Measurements from ENCODE around the gene NKAIN2. TPM values are rescaled to one million over a fixed set of nuclear protein-coding genes. Genes with fewer than 3 reads are reported as not detected.

The NKAIN2 gene
- total RNA-seq, 1 donor from 2014 or later = not detected

DNA sequence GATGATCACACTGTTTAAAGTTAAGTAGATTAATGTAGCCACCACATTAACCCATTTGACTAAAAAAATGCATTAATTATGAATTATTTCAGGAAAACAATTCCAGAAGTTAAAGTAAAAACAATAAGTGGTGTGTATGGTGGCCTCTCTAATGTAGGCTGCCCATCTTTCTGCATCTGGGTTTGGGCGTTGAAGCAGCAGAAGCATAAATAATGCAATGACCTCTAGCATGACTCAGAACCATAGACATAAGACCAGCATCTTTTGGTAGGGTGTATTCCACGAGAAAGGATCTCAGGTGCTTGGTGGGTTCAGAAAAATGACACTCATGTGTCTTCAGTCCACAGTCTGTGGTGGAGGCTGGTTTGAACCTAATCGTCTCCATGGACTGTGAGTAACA lies 18.6 kb upstream of the NKAIN2 start:
- Histone ChIP-seq H3K4me3 (ENCODE audit: low read depth, low read length) (no peak overlapping the region), H3K36me3 (ENCODE audit: control insufficient read depth, insufficient read depth, low read length) (no peaks in the 10 kb centered on the region), H3K27me3 (ENCODE audit: control insufficient read depth, insufficient read depth, low read length) (no peaks in the 10 kb centered on the region)
- TF ChIP-seq, protein P1, sequence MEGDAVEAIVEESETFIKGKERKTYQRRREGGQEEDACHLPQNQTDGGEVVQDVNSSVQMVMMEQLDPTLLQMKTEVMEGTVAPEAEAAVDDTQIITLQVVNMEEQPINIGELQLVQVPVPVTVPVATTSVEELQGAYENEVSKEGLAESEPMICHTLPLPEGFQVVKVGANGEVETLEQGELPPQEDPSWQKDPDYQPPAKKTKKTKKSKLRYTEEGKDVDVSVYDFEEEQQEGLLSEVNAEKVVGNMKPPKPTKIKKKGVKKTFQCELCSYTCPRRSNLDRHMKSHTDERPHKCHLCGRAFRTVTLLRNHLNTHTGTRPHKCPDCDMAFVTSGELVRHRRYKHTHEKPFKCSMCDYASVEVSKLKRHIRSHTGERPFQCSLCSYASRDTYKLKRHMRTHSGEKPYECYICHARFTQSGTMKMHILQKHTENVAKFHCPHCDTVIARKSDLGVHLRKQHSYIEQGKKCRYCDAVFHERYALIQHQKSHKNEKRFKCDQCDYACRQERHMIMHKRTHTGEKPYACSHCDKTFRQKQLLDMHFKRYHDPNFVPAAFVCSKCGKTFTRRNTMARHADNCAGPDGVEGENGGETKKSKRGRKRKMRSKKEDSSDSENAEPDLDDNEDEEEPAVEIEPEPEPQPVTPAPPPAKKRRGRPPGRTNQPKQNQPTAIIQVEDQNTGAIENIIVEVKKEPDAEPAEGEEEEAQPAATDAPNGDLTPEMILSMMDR (IDR thresholded peaks at IDR 0.05; ENCODE audit: insufficient read depth, low read length, poor library complexity, severe bottlenecking) = no peak
- DNase-seq (ENCODE audit: low read depth) = no peak

DNA sequence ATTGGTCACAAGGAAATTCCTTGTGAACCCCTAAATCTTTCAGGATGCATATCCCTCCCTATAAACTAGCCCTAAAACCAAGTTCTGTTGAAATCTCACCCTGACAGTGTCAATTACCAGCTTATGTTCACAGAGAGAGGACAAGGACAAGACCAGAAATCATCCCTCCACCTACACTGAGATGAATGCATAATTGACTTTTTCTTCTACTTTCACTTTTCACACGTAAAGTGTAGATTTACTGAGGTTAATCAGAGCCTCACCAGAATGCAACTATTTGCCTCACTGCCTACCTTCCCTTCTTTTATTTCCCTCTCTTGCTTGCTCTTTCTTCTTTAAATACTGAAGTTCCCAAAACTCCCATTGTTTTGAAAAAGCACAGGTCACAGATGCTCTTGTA lies 15.3 kb upstream of the NKAIN2 start:
- no peak for DNase-seq (ENCODE audit: low read depth)
- Histone ChIP-seq H3K4me3 (ENCODE audit: low read depth, low read length) (no peak overlapping the region), H3K36me3 (ENCODE audit: control insufficient read depth, insufficient read depth, low read length) (no peaks in the 10 kb centered on the region), H3K27me3 (ENCODE audit: control insufficient read depth, insufficient read depth, low read length) (no peaks in the 10 kb centered on the region)
- TF ChIP-seq, protein P1 (IDR thresholded peaks at IDR 0.05; ENCODE audit: insufficient read depth, low read length, poor library complexity, severe bottlenecking) = no peak

DNA sequence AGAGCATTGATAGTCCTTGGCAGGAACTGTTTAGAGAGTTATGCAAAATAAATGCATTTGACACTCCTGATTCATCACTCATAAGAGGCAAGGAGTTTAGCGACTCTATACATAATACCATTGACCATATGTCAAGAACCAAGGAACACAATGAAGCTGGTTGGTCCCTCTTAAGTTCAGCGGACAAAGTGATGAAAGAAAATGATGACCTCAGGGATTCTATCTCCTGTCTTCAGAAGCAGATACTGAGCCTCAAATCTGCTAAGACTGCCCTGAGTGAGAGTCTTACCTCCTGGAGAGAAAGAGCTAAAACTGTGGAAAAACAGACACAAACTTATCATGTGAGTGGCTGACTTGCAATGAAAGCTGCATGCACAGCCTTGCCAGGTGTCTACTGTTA lies 9.5 kb upstream of the NKAIN2 start:
- H3K27me3 ChIP-seq (ENCODE audit: control insufficient read depth, insufficient read depth, low read length) = no peaks in the 10 kb centered on the region
- no peaks in the 10 kb centered on the region for H3K36me3 ChIP-seq (ENCODE audit: control insufficient read depth, insufficient read depth, low read length)
- no peak for DNase-seq (ENCODE audit: low read depth)
- H3K4me3 ChIP-seq (ENCODE audit: low read depth, low read length) = no peak overlapping the region
- TF ChIP-seq, protein P1 (IDR thresholded peaks at IDR 0.05; ENCODE audit: insufficient read depth, low read length, poor library complexity, severe bottlenecking) = no peak

DNA sequence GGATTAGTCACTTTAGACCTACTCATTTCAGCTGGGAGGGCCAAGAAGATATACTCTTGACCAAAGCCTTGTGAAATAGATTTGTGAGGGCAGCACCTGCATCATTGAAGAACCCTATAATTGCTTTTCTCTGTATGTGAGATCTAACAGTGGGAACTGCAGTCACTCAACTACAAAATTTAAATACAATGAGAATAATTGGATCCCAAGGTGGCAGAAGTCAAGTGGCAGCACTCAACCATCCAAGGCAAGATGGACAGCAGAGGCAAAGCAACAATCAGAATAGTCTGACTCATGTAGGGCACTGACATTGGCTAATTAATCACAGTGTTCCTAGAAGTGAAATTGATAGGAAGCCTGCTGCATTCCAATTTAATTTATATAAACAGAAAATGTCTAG lies 8.9 kb upstream of the NKAIN2 start:
- no peak for DNase-seq (ENCODE audit: low read depth)
- Histone ChIP-seq H3K4me3 (ENCODE audit: low read depth, low read length) (no peak overlapping the region), H3K27me3 (ENCODE audit: control insufficient read depth, insufficient read depth, low read length) (no peaks in the 10 kb centered on the region), H3K36me3 (ENCODE audit: control insufficient read depth, insufficient read depth, low read length) (no peaks in the 10 kb centered on the region)
- TF ChIP-seq, protein P1 (IDR thresholded peaks at IDR 0.05; ENCODE audit: insufficient read depth, low read length, poor library complexity, severe bottlenecking) = no peak

DNA sequence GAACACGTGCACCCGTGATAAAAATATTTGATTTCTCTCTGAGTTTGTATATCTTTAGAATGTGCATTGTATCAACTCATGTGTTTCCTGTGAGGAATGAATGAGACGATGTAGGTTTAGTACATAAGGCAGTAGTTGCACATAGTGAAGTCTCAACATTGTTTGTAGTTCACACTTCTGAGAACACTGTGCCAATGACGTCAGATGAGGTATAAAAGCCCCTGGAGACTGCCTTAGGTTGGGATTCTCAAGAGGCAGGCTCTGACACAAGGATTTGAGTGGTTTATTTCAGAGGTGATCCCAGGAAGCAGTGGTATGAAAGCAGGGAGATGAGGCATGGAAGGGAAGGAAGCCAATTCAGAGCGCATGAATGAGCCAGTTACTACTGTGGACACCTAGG lies 2.6 kb upstream of the NKAIN2 start:
- Histone ChIP-seq H3K36me3 (ENCODE audit: control insufficient read depth, insufficient read depth, low read length) (no peaks in the 10 kb centered on the region), H3K4me3 (ENCODE audit: low read depth, low read length) (no peak overlapping the region), H3K27me3 (ENCODE audit: control insufficient read depth, insufficient read depth, low read length) (peaks cover 6% of the 10 kb centered on the region)
- TF ChIP-seq, protein P1 (IDR thresholded peaks at IDR 0.05; ENCODE audit: insufficient read depth, low read length, poor library complexity, severe bottlenecking) = no peak
- no peak for DNase-seq (ENCODE audit: low read depth)

DNA sequence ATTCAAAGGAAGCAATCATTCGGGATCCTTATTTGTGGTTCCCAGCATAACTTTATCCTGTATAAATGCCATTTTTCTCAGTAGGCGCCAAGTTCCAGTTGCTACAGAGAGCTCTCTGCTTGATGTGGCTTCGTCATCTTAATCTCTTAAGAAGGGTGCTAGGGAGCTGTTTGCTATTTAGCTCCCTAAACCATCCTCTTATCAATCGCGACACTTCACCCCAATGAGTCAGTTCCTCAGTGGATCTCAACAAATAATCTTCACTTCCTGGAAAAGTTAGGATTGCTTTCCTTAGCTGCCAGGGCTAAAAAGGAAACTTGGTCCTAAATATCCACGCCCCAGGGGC lies 1.3 kb upstream of the NKAIN2 start:
- DNase-seq (ENCODE audit: low read depth) = no peak
- peaks cover 6% of the 10 kb centered on the region for H3K27me3 ChIP-seq (ENCODE audit: control insufficient read depth, insufficient read depth, low read length)
- no peak overlapping the region for H3K4me3 ChIP-seq (ENCODE audit: low read depth, low read length)

More for the DNA sequence above, 1.3 kb upstream of the NKAIN2 start:
- no peaks in the 10 kb centered on the region for H3K36me3 ChIP-seq (ENCODE audit: control insufficient read depth, insufficient read depth, low read length)
- TF ChIP-seq, protein P1 (IDR thresholded peaks at IDR 0.05; ENCODE audit: insufficient read depth, low read length, poor library complexity, severe bottlenecking) = no peak

Data from kidney epithelial cell (primary cell).